ENCODE measurements around the gene HRH2. TPM values are rescaled to one million over a fixed set of nuclear protein-coding genes. Genes with fewer than 3 reads are reported as not detected.
A peak's percentile ranks its signal among the peaks of the same experiment; 100 is the strongest.

The HRH2 gene
- total RNA-seq, 1 experiment from 2014 or later = 9.3 TPM

- Mint-ChIP-seq H3K9me3 (peaks cover 31% of the 10 kb centered on the region), H3K27ac (no peak overlapping the region), H3K4me3 (no peak overlapping the region), H3K36me3 (peaks cover 37% of the 10 kb centered on the region), H3K27me3 (ENCODE audit: low read depth) (peaks cover 8% of the 10 kb centered on the region; the same call in 1 of the 2 replicates), H3K4me1 (no peaks in the 10 kb centered on the region)
- DNase-seq (ENCODE audit: low spot score) (peak; percentile 6), ATAC-seq (no peak)
- POLR2A ChIA-PET = no interaction called here
- no peak for TF ChIP-seq ARID4B (CRISPR knock-in tag; IDR thresholded peaks at IDR 0.05; ENCODE audit: borderline replicate concordance)
- CTCF ChIA-PET = interaction anchor here (0.9 to 3.2 kb wide), 3 partner anchors 10 to 175 kb away, joined by 3 to 26 read pairs (median 4); no protein-coding TSS in a partner anchor
Measured at GRCh38 chr5:175709276-175709781, 51.5 kb downstream of the HRH2 start.

DNA sequence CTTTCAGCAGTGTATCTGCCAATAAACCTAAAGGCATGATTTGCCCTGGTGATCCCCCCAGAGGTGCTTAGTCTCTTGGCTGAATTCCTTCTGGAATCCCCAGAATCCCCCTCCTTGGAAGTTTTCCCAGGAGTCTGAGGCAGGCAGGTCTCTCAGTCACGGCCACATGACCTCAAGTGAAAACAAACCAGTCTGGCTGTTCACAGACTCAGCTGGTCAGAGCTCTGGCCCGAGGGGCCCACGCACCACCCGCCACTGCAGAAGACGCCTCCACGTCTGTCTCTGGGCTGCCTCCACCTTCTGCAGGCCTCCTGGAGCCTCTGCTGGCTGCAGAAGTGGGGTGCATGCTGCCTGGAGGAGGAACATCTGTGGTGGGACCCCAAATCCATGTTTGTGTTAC, 52.5 kb downstream of the HRH2 start:
- Mint-ChIP-seq H3K9me3 (peaks cover 40% of the 10 kb centered on the region), H3K4me1 (no peaks in the 10 kb centered on the region), H3K4me3 (no peak overlapping the region), H3K27me3 (ENCODE audit: low read depth) (peaks cover 11% of the 10 kb centered on the region; the same call in 1 of the 2 replicates), H3K27ac (no peak overlapping the region), H3K36me3 (peaks cover 45% of the 10 kb centered on the region)
- DNase-seq (ENCODE audit: low spot score) (peak; percentile 5), ATAC-seq (no peak)
- POLR2A ChIA-PET = no interaction called here
- TF ChIP-seq TEAD4 (CRISPR knock-in tag; IDR thresholded peaks at IDR 0.05) (no peak), AFF4 (CRISPR knock-in tag; IDR thresholded peaks at IDR 0.05; ENCODE audit: borderline replicate concordance) (no peak), TP53 (CRISPR knock-in tag; IDR thresholded peaks at IDR 0.05) (no peak), ZNF416 (CRISPR knock-in tag; IDR thresholded peaks at IDR 0.05) (no peak), HMGA2 (CRISPR knock-in tag; IDR thresholded peaks at IDR 0.05) (no peak), NR2C2 (CRISPR knock-in tag; IDR thresholded peaks at IDR 0.05) (no peak)
- TF ChIP-seq, protein P1, sequence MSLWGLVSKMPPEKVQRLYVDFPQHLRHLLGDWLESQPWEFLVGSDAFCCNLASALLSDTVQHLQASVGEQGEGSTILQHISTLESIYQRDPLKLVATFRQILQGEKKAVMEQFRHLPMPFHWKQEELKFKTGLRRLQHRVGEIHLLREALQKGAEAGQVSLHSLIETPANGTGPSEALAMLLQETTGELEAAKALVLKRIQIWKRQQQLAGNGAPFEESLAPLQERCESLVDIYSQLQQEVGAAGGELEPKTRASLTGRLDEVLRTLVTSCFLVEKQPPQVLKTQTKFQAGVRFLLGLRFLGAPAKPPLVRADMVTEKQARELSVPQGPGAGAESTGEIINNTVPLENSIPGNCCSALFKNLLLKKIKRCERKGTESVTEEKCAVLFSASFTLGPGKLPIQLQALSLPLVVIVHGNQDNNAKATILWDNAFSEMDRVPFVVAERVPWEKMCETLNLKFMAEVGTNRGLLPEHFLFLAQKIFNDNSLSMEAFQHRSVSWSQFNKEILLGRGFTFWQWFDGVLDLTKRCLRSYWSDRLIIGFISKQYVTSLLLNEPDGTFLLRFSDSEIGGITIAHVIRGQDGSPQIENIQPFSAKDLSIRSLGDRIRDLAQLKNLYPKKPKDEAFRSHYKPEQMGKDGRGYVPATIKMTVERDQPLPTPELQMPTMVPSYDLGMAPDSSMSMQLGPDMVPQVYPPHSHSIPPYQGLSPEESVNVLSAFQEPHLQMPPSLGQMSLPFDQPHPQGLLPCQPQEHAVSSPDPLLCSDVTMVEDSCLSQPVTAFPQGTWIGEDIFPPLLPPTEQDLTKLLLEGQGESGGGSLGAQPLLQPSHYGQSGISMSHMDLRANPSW (CRISPR knock-in tag; conservative IDR thresholded peaks at IDR 0.05; ENCODE audit: low read depth) = no peak
- TF ChIP-seq, protein P2, sequence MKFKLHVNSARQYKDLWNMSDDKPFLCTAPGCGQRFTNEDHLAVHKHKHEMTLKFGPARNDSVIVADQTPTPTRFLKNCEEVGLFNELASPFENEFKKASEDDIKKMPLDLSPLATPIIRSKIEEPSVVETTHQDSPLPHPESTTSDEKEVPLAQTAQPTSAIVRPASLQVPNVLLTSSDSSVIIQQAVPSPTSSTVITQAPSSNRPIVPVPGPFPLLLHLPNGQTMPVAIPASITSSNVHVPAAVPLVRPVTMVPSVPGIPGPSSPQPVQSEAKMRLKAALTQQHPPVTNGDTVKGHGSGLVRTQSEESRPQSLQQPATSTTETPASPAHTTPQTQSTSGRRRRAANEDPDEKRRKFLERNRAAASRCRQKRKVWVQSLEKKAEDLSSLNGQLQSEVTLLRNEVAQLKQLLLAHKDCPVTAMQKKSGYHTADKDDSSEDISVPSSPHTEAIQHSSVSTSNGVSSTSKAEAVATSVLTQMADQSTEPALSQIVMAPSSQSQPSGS (CRISPR knock-in tag; IDR thresholded peaks at IDR 0.05; ENCODE audit: borderline replicate concordance, low read depth) = no peak
- CTCF ChIA-PET = interaction anchor here (0.9 to 3.2 kb wide), 2 partner anchors 9 to 176 kb away, joined by 3 to 26 read pairs; no protein-coding TSS in a partner anchor

Measured in WTC11 (cell line).